CD14-positive monocyte (primary cell): ENCODE measurements around the gene CPNE4. TPM values are rescaled to one million over a fixed set of nuclear protein-coding genes. Genes with fewer than 3 reads are reported as not detected.

Experiments used
- DNase-seq, 3 donors: peaks; one replicate each; pipeline ENCODE4 v3.0.0-alpha.2; 2011 to 2022
- H2AFZ ChIP-seq: 2 replicates; pipeline ENCODE4 v1.6.0; 2012; ENCODE audit warnings: mild to moderate bottlenecking, low read depth, low read length, inconsistent platforms; ENCODE audit not compliant: insufficient read depth, poor library complexity, severe bottlenecking
- H3K27ac ChIP-seq, 2 donors: 1 replicate in 1 of 2; 2 replicates in 1 of 2; pipeline ENCODE4 v1.5.1; 2012 to 2013; ENCODE audit warnings: low read length in 2 of 2, control low read depth in 1 of 2, inconsistent platforms in 1 of 2, low read depth in 1 of 2, mild to moderate bottlenecking in 1 of 2
- H3K27me3 ChIP-seq, 2 donors: one replicate each; pipeline versions ENCODE4 v1.6.0 to v1.6.1; 2011 to 2013; ENCODE audit warnings: low read length in 2 of 2; ENCODE audit not compliant: control insufficient read depth in 2 of 2, insufficient read depth in 2 of 2
- H3K36me3 ChIP-seq, 2 donors: replicated peaks in 1 of 2; 1 replicate in 1 of 2; 2 replicates in 1 of 2; pipeline versions ENCODE4 v1.5.1 to v1.6.1; 2012 to 2013; ENCODE audit warnings: low read length in 2 of 2, control low read depth in 1 of 2, inconsistent platforms in 1 of 2, mild to moderate bottlenecking in 1 of 2; ENCODE audit not compliant: insufficient read depth in 2 of 2, control insufficient read depth in 1 of 2
- H3K4me1 ChIP-seq, 2 donors: 1 replicate in 1 of 2; 2 replicates in 1 of 2; pipeline versions ENCODE4 v1.5.1 to v1.6.1; 2012 to 2013; ENCODE audit warnings: low read length in 2 of 2, control low read depth in 1 of 2, inconsistent platforms in 1 of 2, mild to moderate bottlenecking in 1 of 2, moderate library complexity in 1 of 2; ENCODE audit not compliant: insufficient read depth in 2 of 2, control insufficient read depth in 1 of 2
- H3K4me2 ChIP-seq: replicated peaks from 2 replicates; pipeline ENCODE3; 2012; ENCODE audit warnings: low read length, moderate library complexity, mild to moderate bottlenecking; ENCODE audit not compliant: poor library complexity, severe bottlenecking; ENCODE audit errors: extremely low read depth
- H3K4me3 ChIP-seq, 3 experiments: fragments of 200-600 bp in 1 of 3; sonication (generic) in 1 of 3; replicated peaks in 1 of 3; 1 replicate in 2 of 3; 2 replicates in 1 of 3; pipeline ENCODE4 v1.5.1; 2011 to 2013; ENCODE audit warnings: low read length in 3 of 3, mild to moderate bottlenecking in 3 of 3, control low read depth in 2 of 3, low read depth in 2 of 3, inconsistent platforms in 1 of 3, moderate library complexity in 1 of 3
- H3K79me2 ChIP-seq: 2 replicates; pipeline ENCODE4 v1.6.0; 2012; ENCODE audit warnings: mild to moderate bottlenecking, control low read depth, inconsistent platforms, low read length, moderate library complexity; ENCODE audit not compliant: insufficient read depth
- H3K9ac ChIP-seq: 2 replicates; pipeline ENCODE4 v1.6.0; 2017; ENCODE audit warnings: low read length, mild to moderate bottlenecking; ENCODE audit not compliant: insufficient read depth, poor library complexity, severe bottlenecking
- H3K9me3 ChIP-seq, 2 donors: replicated peaks in 1 of 2; 1 replicate in 1 of 2; 2 replicates in 1 of 2; pipeline versions ENCODE4 v1.5.1 to v1.6.1; 2012 to 2013; ENCODE audit warnings: low read length in 2 of 2, control low read depth in 1 of 2; ENCODE audit not compliant: control insufficient read depth in 1 of 2, insufficient read depth in 1 of 2
- H4K20me1 ChIP-seq: 2 replicates; pipeline ENCODE4 v1.6.0; 2012; ENCODE audit warnings: mild to moderate bottlenecking, low read length, control low read depth, moderate library complexity; ENCODE audit not compliant: insufficient read depth
- H3K27ac Mint-ChIP-seq, 7 donors: one replicate each; pipeline ENCODE4 v1.8.0; 2020; ENCODE audit warnings: mild to moderate bottlenecking in 7 of 7, mixed read lengths in 7 of 7, moderate library complexity in 6 of 7, inconsistent platforms in 2 of 7
- H3K27me3 Mint-ChIP-seq, 3 donors: one replicate each; pipeline ENCODE4 v1.8.0; 2021 to 2022; ENCODE audit warnings: low read depth in 3 of 3, mild to moderate bottlenecking in 3 of 3, mixed read lengths in 3 of 3, moderate library complexity in 3 of 3, inconsistent platforms in 1 of 3
- H3K36me3 Mint-ChIP-seq, 2 donors: one replicate each; pipeline ENCODE4 v1.8.0; 2020; ENCODE audit warnings: mixed read lengths in 2 of 2, inconsistent platforms in 1 of 2, mild to moderate bottlenecking in 1 of 2
- H3K4me1 Mint-ChIP-seq: one replicate; pipeline ENCODE4 v1.8.0; 2020; ENCODE audit warnings: mild to moderate bottlenecking, mixed read lengths
- H3K4me3 Mint-ChIP-seq, 2 donors: one replicate each; pipeline ENCODE4 v1.8.0; 2020; ENCODE audit warnings: mild to moderate bottlenecking in 2 of 2, mixed read lengths in 2 of 2, moderate library complexity in 1 of 2
- H3K9me3 Mint-ChIP-seq, 7 donors: one replicate each; pipeline ENCODE4 v1.8.0; 2020 to 2022; ENCODE audit warnings: mixed read lengths in 7 of 7, mild to moderate bottlenecking in 6 of 7, moderate library complexity in 6 of 7, inconsistent platforms in 2 of 7
- CTCF ChIP-seq: fragments of 200-600 bp; IDR thresholded peaks from one replicate; pipeline ENCODE4 v1.8.0; 2022; ENCODE audit warnings: antibody characterized with exemption, mild to moderate bottlenecking
- WGBS: methylation state at CpG from one replicate; pipeline ENCODE4 v1.1.5; 2013; ENCODE audit warnings: missing lambda C conversion rate; ENCODE audit not compliant: insufficient coverage; 5-methylcytosine and 5-hydroxymethylcytosine counted together
- intact Hi-C, 2 donors: fragments of 100-400 bp; cut with micrococcal nuclease; formaldehyde crosslinking; loops; one replicate each; pipeline versions ENCODE4 v1.15.0 to v1.15.1; 2023
- polyA plus RNA-seq, 3 donors: library from polyadenylated mRNA; depleted of rRNA in 1 of 3; unstranded in 2 of 3; stranded (reverse) in 1 of 3; fragments of 300-500 nt in 2 of 3; fragments of >200 nt in 1 of 3; fragmentation: Illumina TruSeq in 2 of 3; gene quantifications; 1 replicate in 2 of 3; 2 replicates in 1 of 3; pipeline ENCODE4 v1.2.3, GENCODE V29; 2012 to 2021

The CPNE4 gene
- polyA plus RNA-seq, 3 donors = not detected

- peak overlapping the region in 1 of 7 donors; percentile 2 for H3K27ac Mint-ChIP-seq
- intact Hi-C loops = no loop called here
- no peaks in the 10 kb centered on the region for H3K9me3 ChIP-seq
- H3K79me2 ChIP-seq = no peaks in the 10 kb centered on the region
- H4K20me1 ChIP-seq = no peaks in the 10 kb centered on the region
- H3K4me3 ChIP-seq = no peak overlapping the region
- H3K4me3 Mint-ChIP-seq = no peak overlapping the region
- no peak overlapping the region for H3K4me2 ChIP-seq
- no peak overlapping the region for H3K27ac ChIP-seq
- no peaks in the 10 kb centered on the region for H3K4me1 ChIP-seq
- H3K36me3 ChIP-seq = no peaks in the 10 kb centered on the region
- no peak for TF ChIP-seq CTCF
- H3K4me1 Mint-ChIP-seq = no peaks in the 10 kb centered on the region
- H3K36me3 Mint-ChIP-seq = no peaks in the 10 kb centered on the region
- H2AFZ ChIP-seq = no peak overlapping the region
- DNase-seq = no peak
- peaks cover 0 to 6% (median 4%) of the 10 kb centered on the region in 3 donors for H3K27me3 Mint-ChIP-seq
- peaks cover 0 to 5% (median 0%) of the 10 kb centered on the region in 7 donors for H3K9me3 Mint-ChIP-seq
- H3K27me3 ChIP-seq = no peaks in the 10 kb centered on the region
- H3K9ac ChIP-seq = no peak overlapping the region
Measured at GRCh38 chr3:131708241-131708640, 326.6 kb downstream of the CPNE4 start.

- Histone ChIP-seq H3K4me3 (no peak overlapping the region), H3K79me2 (no peaks in the 10 kb centered on the region), H4K20me1 (no peaks in the 10 kb centered on the region), H3K4me2 (no peak overlapping the region), H2AFZ (no peak overlapping the region), H3K27ac (no peak overlapping the region), H3K27me3 (no peaks in the 10 kb centered on the region), H3K4me1 (no peaks in the 10 kb centered on the region), H3K9me3 (no peaks in the 10 kb centered on the region), H3K36me3 (no peaks in the 10 kb centered on the region), H3K9ac (no peak overlapping the region)
- no peak for DNase-seq
- Mint-ChIP-seq H3K27me3 (peaks cover 0 to 6% (median 4%) of the 10 kb centered on the region in 3 donors), H3K9me3 (peaks cover 0 to 5% (median 0%) of the 10 kb centered on the region in 7 donors), H3K27ac (no peak overlapping the region), H3K36me3 (no peaks in the 10 kb centered on the region), H3K4me3 (no peak overlapping the region), H3K4me1 (no peaks in the 10 kb centered on the region)
- WGBS = no CpG with 5 or more reads among the region's 3 CpGs
- TF ChIP-seq CTCF = no peak
- intact Hi-C loops = no loop called here
Measured at GRCh38 chr3:131705558-131706051, 329.2 kb downstream of the CPNE4 start.
